ENCODE data around the gene DCTPP1.
"Not testable (repeated sequence)": the region's sequence is repeated elsewhere in the genome, so short reads cannot be mapped to it uniquely, and the experiment has no call there.

Gene DCTPP1

GRCh38 chr16:30429678-30430427, at the start of gene DCTPP1:
Gene DCTPP1 (minus strand): TSS chr16:30430030. CDS start chr16:30429980, 50 bp downstream.
- peak; percentile 99 for DNase-seq

GRCh38 chr16:30478766-30479478, 49.1 kb upstream of the DCTPP1 start:
- DNase-seq = no peak

- DNase-seq = not testable (repeated sequence)
Measured at GRCh38 chr16:30477773-30478172, 47.9 kb upstream of the DCTPP1 start.

- no peak for DNase-seq
Measured at GRCh38 chr16:30476991-30477390, 47.2 kb upstream of the DCTPP1 start.

- no peak for DNase-seq
Measured at GRCh38 chr16:30474684-30475083, 44.9 kb upstream of the DCTPP1 start.

GRCh38 chr16:30474074-30474452, 44.2 kb upstream of the DCTPP1 start:
- DNase-seq = no peak

GRCh38 chr16:30473231-30474073, 43.6 kb upstream of the DCTPP1 start:
- no peak for DNase-seq

- no peak for DNase-seq
Measured at GRCh38 chr16:30472328-30472942, 42.6 kb upstream of the DCTPP1 start, which contains the start of gene ITGAL. Gene ITGAL (plus strand): TSS chr16:30472742. CDS start chr16:30472838, 96 bp downstream.

GRCh38 chr16:30470632-30470995, 40.8 kb upstream of the DCTPP1 start:
- no peak for DNase-seq

GRCh38 chr16:30470170-30470512, 40.3 kb upstream of the DCTPP1 start:
- DNase-seq = no peak

- no peak for DNase-seq
Measured at GRCh38 chr16:30464078-30464477, 34.2 kb upstream of the DCTPP1 start.

GRCh38 chr16:30461426-30461825, 31.6 kb upstream of the DCTPP1 start:
- not testable (repeated sequence) for DNase-seq

- no peak for DNase-seq
Measured at GRCh38 chr16:30459456-30459855, 29.6 kb upstream of the DCTPP1 start.

- DNase-seq = no peak
Measured at GRCh38 chr16:30458561-30459394, 28.9 kb upstream of the DCTPP1 start.

- DNase-seq = no peak
Measured at GRCh38 chr16:30457743-30458560, 28.1 kb upstream of the DCTPP1 start.

GRCh38 chr16:30457256-30457655, 27.4 kb upstream of the DCTPP1 start:
- no peak for DNase-seq

GRCh38 chr16:30456302-30456701, 26.5 kb upstream of the DCTPP1 start:
- no peak for DNase-seq

- not testable (repeated sequence) for DNase-seq
Measured at GRCh38 chr16:30452709-30453580, 23.1 kb upstream of the DCTPP1 start.

GRCh38 chr16:30449116-30449435, 19.2 kb upstream of the DCTPP1 start:
- DNase-seq = no peak

GRCh38 chr16:30447512-30448226, 17.8 kb upstream of the DCTPP1 start:
- DNase-seq = no peak
